Measurements from ENCODE around the gene SCUBE2.
"Not testable (repeated sequence)": the region's sequence is repeated elsewhere in the genome, so short reads cannot be mapped to it uniquely, and the experiment has no call there.

The SCUBE2 gene

GRCh38 chr11:8998017-8998416, 93.4 kb downstream of the SCUBE2 start:
- TF ChIP-seq CTCF (IDR thresholded peaks at IDR 0.05; ENCODE audit: insufficient read depth, missing control alignments), result no peak
- FAIRE-seq, result no peak
- no peak for DNase-seq (ENCODE audit: insufficient read length, low spot score)

GRCh38 chr11:8997451-8997850, 93.9 kb downstream of the SCUBE2 start:
- FAIRE-seq (no peak), DNase-seq (ENCODE audit: insufficient read length, low spot score) (no peak)
- TF ChIP-seq CTCF (IDR thresholded peaks at IDR 0.05; ENCODE audit: insufficient read depth, missing control alignments), result no peak

GRCh38 chr11:8989453-8989852, 101.9 kb downstream of the SCUBE2 start:
- DNase-seq (ENCODE audit: insufficient read length, low spot score), result no peak
- no peak for FAIRE-seq
- TF ChIP-seq CTCF (IDR thresholded peaks at IDR 0.05; ENCODE audit: insufficient read depth, missing control alignments), result no peak

GRCh38 chr11:8988329-8989234, 102.8 kb downstream of the SCUBE2 start:
- no peak for TF ChIP-seq CTCF (IDR thresholded peaks at IDR 0.05; ENCODE audit: insufficient read depth, missing control alignments)
- FAIRE-seq (no peak), DNase-seq (ENCODE audit: insufficient read length, low spot score) (no peak)

- DNase-seq (ENCODE audit: insufficient read length, low spot score) (no peak), FAIRE-seq (no peak)
- no peak for TF ChIP-seq CTCF (IDR thresholded peaks at IDR 0.05; ENCODE audit: insufficient read depth, missing control alignments)
Observed at GRCh38 chr11:8987446-8987845, 104.0 kb downstream of the SCUBE2 start.

- DNase-seq (ENCODE audit: insufficient read length, low spot score); FAIRE-seq: not testable (repeated sequence)
Observed at GRCh38 chr11:8986772-8987171, 104.6 kb downstream of the SCUBE2 start.

- TF ChIP-seq CTCF (IDR thresholded peaks at IDR 0.05; ENCODE audit: insufficient read depth, missing control alignments), result no peak
- DNase-seq (ENCODE audit: insufficient read length, low spot score), result no peak
- no peak for FAIRE-seq
Observed at GRCh38 chr11:8985462-8985861, 105.9 kb downstream of the SCUBE2 start.

Data from D721Med (cell line).